IgD-negative memory B cell (primary cell): ENCODE measurements around the gene CCS. TPM values are rescaled to one million over a fixed set of nuclear protein-coding genes. Genes with fewer than 3 reads are reported as not detected.

Source experiments
- H3K27ac Mint-ChIP-seq, 3 donors: one replicate each; pipeline ENCODE4 v1.8.0; 2020 to 2022; ENCODE audit warnings: mild to moderate bottlenecking in 3 of 3, mixed read lengths in 3 of 3, moderate library complexity in 1 of 3
- H3K27me3 Mint-ChIP-seq: one replicate; pipeline ENCODE4 v1.8.0; 2021; ENCODE audit warnings: mixed read lengths
- H3K36me3 Mint-ChIP-seq: one replicate; pipeline ENCODE4 v1.8.0; 2020; ENCODE audit warnings: mild to moderate bottlenecking, mixed read lengths
- H3K4me1 Mint-ChIP-seq, 3 donors: one replicate each; pipeline ENCODE4 v1.8.0; 2020 to 2022; ENCODE audit warnings: mixed read lengths in 3 of 3, mild to moderate bottlenecking in 1 of 3
- H3K4me3 Mint-ChIP-seq, 4 donors: one replicate each; pipeline ENCODE4 v1.8.0; 2020 to 2022; ENCODE audit warnings: mild to moderate bottlenecking in 4 of 4, mixed read lengths in 4 of 4, moderate library complexity in 3 of 4
- H3K9me3 Mint-ChIP-seq, 3 donors: one replicate each; pipeline ENCODE4 v1.8.0; 2020 to 2021; ENCODE audit warnings: mixed read lengths in 3 of 3, mild to moderate bottlenecking in 1 of 3
- polyA plus RNA-seq: library from polyadenylated mRNA; unstranded; fragments of 300-500 nt; fragmentation: Illumina TruSeq; gene quantifications from one replicate; pipeline ENCODE4 v1.2.3, GENCODE V29; 2021

CCS gene
- polyA plus RNA-seq, 1 donor from 2014 or later = 74.7 TPM

DNA sequence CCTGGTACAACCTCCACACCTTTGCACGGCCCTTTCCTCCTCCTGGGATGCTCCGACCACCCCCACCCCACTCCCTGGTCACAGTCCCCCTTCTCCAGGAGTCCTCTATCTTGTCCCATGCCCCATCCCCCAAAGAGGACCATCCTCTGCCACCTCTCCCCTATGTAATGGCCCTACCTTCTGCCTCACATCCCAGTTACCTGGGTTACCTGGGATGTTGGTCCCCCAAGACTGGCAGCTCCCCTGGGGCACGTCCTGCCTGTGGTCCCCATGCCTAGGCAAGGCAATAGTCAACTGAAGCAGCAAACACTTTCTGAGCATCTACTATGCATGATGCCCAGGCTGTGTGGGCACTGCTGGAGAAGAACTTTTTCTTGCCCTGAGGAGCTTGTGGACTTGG lies 37.6 kb upstream of the CCS start:
- H3K27me3 Mint-ChIP-seq = peaks cover 7% of the 10 kb centered on the region
- no peak overlapping the region for H3K4me3 Mint-ChIP-seq
- H3K4me1 Mint-ChIP-seq = peaks cover 0 to 3% (median 0%) of the 10 kb centered on the region in 3 donors
- H3K27ac Mint-ChIP-seq = no peak overlapping the region
- H3K9me3 Mint-ChIP-seq = no peaks in the 10 kb centered on the region
- peaks cover 3% of the 10 kb centered on the region for H3K36me3 Mint-ChIP-seq

DNA sequence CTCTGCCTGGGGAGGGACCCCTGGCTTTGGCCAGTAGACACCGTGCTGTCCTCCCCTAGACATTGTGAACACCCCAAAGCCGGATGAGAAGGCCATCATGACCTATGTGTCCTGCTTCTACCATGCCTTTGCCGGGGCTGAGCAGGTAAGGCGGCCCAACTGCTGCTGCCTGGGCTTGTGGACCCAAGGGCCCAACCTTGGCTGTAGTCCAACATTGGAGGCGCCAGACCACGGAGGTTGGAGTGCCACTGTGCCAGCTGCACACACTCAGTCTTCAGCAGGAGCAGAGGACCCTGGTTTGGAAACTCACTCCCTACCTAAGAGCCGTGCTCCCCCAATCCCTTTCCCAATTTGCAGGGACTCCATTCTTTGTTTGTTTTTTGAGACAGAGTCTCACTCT lies 36.9 kb upstream of the CCS start:
- H3K4me1 Mint-ChIP-seq = peaks cover 0 to 2% (median 0%) of the 10 kb centered on the region in 3 donors
- H3K4me3 Mint-ChIP-seq = peak overlapping the region in 1 of 4 donors; percentile 5
- H3K27me3 Mint-ChIP-seq = peaks cover 12% of the 10 kb centered on the region
- peak overlapping the region in 1 of 3 donors; percentile 43 for H3K27ac Mint-ChIP-seq
- H3K9me3 Mint-ChIP-seq = no peaks in the 10 kb centered on the region
- H3K36me3 Mint-ChIP-seq = peaks cover 2% of the 10 kb centered on the region

GRCh38 chr11:66557733-66558326 lies 35.2 kb upstream of the CCS start:
- no peak overlapping the region for H3K4me3 Mint-ChIP-seq
- no peaks in the 10 kb centered on the region for H3K9me3 Mint-ChIP-seq
- H3K27ac Mint-ChIP-seq = no peak overlapping the region
- peaks cover 15% of the 10 kb centered on the region for H3K27me3 Mint-ChIP-seq
- peaks cover 2% of the 10 kb centered on the region for H3K36me3 Mint-ChIP-seq
- peaks cover 0 to 2% (median 0%) of the 10 kb centered on the region in 3 donors for H3K4me1 Mint-ChIP-seq

GRCh38 chr11:66559142-66559865 lies 33.7 kb upstream of the CCS start:
- Mint-ChIP-seq H3K4me1 (peaks cover 0 to 2% (median 0%) of the 10 kb centered on the region in 3 donors), H3K36me3 (peaks cover 2% of the 10 kb centered on the region), H3K9me3 (no peaks in the 10 kb centered on the region), H3K4me3 (no peak overlapping the region), H3K27me3 (peaks cover 15% of the 10 kb centered on the region), H3K27ac (no peak overlapping the region)

DNA sequence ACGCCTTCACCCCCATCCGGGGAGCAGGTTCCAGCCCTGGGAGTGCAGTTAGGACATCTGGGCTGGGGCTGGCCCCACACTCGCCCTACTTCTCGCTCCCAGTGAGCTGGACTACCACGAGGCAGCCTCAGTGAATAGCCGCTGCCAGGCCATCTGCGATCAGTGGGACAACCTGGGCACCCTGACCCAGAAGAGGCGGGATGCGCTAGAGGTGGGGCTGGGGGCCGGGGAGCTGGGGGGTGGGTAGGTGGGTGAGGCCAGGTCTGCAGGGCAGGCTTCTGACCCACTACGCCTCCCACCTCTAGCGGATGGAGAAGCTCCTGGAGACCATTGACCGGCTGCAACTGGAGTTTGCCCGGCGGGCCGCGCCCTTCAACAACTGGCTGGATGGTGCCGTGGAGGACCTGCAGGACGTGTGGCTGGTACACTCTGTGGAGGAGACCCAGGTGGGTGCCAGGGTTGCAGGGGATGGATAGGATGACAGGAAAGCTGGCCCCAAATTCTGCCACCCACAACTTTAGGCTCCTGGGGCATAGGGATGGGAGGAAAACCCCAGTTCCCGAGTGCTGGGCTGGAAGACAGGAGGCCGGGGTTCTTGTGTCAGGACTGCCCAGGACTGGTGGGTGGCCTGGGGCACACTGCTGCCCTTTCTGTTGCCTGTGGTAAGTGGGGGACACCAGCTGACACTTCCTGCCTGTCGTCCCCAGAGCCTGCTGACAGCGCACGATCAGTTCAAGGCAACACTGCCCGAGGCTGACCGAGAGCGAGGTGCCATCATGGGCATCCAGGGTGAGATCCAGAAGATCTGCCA lies 32.9 kb upstream of the CCS start:
- Mint-ChIP-seq H3K4me3 (no peak overlapping the region), H3K27ac (no peak overlapping the region), H3K36me3 (no peaks in the 10 kb centered on the region), H3K4me1 (no peaks in the 10 kb centered on the region), H3K27me3 (peaks cover 15% of the 10 kb centered on the region), H3K9me3 (no peaks in the 10 kb centered on the region)

DNA sequence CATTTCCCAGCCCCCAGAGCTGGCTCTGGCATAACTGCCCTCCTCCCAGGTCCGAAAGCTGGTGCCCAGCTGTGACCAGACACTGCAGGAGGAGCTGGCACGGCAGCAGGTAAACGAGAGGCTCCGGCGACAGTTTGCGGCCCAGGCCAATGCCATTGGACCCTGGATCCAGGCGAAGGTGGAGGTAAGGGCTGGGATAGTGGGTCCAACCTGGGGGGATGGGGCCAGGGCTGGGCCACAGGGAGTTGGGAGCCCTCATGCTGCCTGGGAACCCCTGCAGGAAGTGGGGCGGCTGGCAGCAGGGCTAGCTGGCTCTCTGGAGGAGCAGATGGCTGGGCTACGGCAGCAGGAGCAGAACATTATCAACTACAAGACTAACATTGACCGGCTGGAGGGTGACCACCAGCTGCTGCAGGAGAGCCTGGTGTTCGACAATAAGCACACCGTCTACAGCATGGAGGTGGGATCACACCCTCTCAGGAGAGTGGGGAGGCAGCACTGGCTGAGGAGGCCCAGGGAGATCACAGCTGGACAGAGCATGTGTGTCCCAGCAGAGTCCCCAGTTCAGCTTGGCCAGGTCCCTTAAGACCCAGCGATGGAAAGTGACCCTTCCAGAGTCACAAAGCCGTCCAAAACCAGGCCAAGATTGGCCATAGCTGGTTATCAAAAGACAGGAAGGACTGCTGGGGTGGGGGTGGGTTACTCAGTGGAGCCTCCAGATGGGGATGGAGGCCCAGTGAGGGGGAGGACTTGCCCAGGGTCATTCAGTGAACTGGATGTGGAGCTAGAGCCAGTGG lies 31.6 kb upstream of the CCS start:
- Mint-ChIP-seq H3K4me3 (no peak overlapping the region), H3K9me3 (no peaks in the 10 kb centered on the region), H3K36me3 (no peaks in the 10 kb centered on the region), H3K27ac (peak overlapping the region in 1 of 3 donors; percentile 87), H3K27me3 (peaks cover 16% of the 10 kb centered on the region), H3K4me1 (no peaks in the 10 kb centered on the region)

- peak overlapping the region in 1 of 3 donors; percentile 87 for H3K27ac Mint-ChIP-seq
- H3K36me3 Mint-ChIP-seq = no peaks in the 10 kb centered on the region
- no peak overlapping the region for H3K4me3 Mint-ChIP-seq
- no peaks in the 10 kb centered on the region for H3K9me3 Mint-ChIP-seq
- peaks cover 16% of the 10 kb centered on the region for H3K27me3 Mint-ChIP-seq
- peaks cover 0 to 1% (median 0%) of the 10 kb centered on the region in 3 donors for H3K4me1 Mint-ChIP-seq
Observed at GRCh38 chr11:66561975-66562248, 31.1 kb upstream of the CCS start.

GRCh38 chr11:66562275-66562674 lies 30.7 kb upstream of the CCS start:
- H3K4me3 Mint-ChIP-seq = no peak overlapping the region
- H3K27me3 Mint-ChIP-seq = peaks cover 16% of the 10 kb centered on the region

DNA sequence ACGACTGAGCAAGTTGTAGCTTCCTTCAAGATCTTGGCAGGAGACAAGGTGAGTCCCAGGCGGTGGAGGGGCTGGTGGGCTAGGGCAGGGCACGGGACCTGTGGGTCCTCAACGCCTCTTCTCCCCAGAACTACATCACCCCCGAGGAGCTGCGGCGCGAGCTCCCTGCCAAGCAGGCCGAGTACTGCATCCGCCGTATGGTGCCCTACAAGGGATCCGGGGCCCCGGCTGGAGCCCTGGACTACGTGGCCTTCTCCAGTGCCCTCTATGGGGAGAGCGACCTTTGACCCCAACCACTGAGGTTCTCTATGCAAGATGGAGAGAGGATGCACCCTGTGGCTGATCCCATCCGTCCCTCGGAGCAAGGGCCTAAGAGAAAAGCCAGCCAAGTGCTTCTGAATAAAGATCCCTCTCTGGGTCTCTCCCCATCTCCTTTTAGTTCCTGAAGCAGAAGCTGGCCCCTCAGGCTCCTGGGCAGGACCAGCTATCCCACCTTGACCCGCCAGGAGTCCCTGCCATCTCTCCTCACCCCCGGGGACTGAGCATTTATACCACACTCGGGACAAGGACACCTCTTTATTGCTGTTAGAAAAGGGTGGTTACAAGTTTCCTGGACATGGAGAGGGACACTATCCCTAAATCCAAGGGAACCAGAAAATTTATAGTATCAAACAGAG lies 29.9 kb upstream of the CCS start:
- Mint-ChIP-seq H3K36me3 (no peaks in the 10 kb centered on the region), H3K9me3 (no peaks in the 10 kb centered on the region), H3K4me1 (peaks cover 0 to 1% (median 0%) of the 10 kb centered on the region in 3 donors)

More at GRCh38 chr11:66562275-66562674, 30.7 kb upstream of the CCS start:
- H3K9me3 Mint-ChIP-seq = no peaks in the 10 kb centered on the region
- H3K36me3 Mint-ChIP-seq = no peaks in the 10 kb centered on the region
- H3K4me1 Mint-ChIP-seq = peaks cover 0 to 1% (median 0%) of the 10 kb centered on the region in 3 donors
- H3K27ac Mint-ChIP-seq = no peak overlapping the region

DNA sequence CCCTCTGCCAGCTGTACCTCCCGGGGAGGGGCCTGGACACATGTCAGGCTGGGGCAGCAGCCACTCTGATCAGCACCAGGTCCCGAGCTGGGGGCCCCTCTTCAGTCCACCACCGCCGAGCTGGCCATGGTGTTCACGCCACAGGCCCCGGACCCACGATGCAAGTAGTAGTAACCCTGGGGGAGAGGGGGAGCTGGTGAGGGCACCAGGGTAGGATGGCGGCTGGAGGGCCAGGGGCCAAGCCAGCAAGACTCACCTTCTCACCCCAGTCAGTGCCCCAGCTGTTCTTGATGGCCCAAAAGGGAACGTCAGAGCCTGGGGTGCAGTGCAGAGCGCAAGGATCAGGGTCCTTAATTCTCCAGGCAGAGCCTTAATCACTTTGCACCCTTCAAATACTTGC lies 29.2 kb upstream of the CCS start:
- Mint-ChIP-seq H3K36me3 (no peaks in the 10 kb centered on the region), H3K4me3 (no peak overlapping the region), H3K4me1 (peaks cover 0 to 3% (median 2%) of the 10 kb centered on the region in 3 donors), H3K27ac (no peak overlapping the region), H3K9me3 (no peaks in the 10 kb centered on the region), H3K27me3 (peaks cover 15% of the 10 kb centered on the region)

More for the DNA sequence above, 29.9 kb upstream of the CCS start:
- H3K4me3 Mint-ChIP-seq = no peak overlapping the region
- H3K27me3 Mint-ChIP-seq = peaks cover 16% of the 10 kb centered on the region
- H3K27ac Mint-ChIP-seq = peak overlapping the region in 1 of 3 donors; percentile 8

GRCh38 chr11:66564538-66564937 lies 28.4 kb upstream of the CCS start:
- peaks cover 0 to 3% (median 2%) of the 10 kb centered on the region in 3 donors for H3K4me1 Mint-ChIP-seq
- no peak overlapping the region for H3K4me3 Mint-ChIP-seq
- H3K27ac Mint-ChIP-seq = peak overlapping the region in 1 of 3 donors; percentile 22
- no peaks in the 10 kb centered on the region for H3K36me3 Mint-ChIP-seq
- H3K27me3 Mint-ChIP-seq = peaks cover 13% of the 10 kb centered on the region
- H3K9me3 Mint-ChIP-seq = no peaks in the 10 kb centered on the region

DNA sequence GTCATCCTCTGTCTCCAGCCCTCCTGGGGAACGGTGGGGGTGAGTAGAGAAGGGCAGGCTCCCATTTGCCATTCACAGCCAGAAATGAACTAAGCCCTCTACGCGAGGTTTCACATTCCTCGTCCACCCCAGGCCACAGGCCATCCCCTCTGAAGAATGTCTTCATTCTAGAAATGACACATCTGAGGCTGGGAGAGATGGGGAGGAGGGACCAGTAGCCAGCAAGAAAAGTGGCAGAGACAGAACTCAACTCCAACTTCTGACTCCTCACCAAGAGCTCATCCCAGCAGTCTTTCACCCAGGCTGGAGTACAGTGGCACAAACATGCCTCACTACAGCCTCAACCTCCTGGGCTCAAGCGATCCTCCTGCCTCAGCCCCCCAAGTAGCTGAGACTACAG lies 28.0 kb upstream of the CCS start:
- Mint-ChIP-seq H3K4me1 (peaks cover 0 to 3% (median 2%) of the 10 kb centered on the region in 3 donors), H3K27ac (peak overlapping the region in 1 of 3 donors; percentile 22), H3K9me3 (no peaks in the 10 kb centered on the region), H3K27me3 (peaks cover 13% of the 10 kb centered on the region), H3K36me3 (no peaks in the 10 kb centered on the region), H3K4me3 (no peak overlapping the region)

DNA sequence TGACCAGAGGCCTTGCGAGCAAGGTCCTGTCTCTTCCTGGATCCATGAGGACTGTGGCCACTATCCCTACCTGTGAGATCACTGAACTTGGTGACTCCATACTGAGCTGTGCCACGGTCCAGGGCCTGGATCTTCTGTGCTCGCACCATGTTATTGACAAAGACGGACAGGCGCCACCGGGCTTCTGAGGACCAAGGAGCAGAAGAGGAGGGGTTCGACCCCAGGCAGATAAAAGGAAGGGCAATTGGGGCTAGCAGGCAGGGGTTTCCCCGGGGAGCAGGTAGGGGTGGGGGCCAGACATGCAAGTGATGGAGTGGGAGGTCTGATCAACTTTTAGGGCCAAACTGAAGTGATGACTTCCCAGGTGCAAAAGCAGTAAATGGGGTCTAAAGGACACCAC lies 26.8 kb upstream of the CCS start:
- Mint-ChIP-seq H3K4me1 (peaks cover 0 to 3% (median 2%) of the 10 kb centered on the region in 3 donors), H3K27me3 (peaks cover 6% of the 10 kb centered on the region), H3K36me3 (no peaks in the 10 kb centered on the region), H3K27ac (no peak overlapping the region), H3K9me3 (no peaks in the 10 kb centered on the region), H3K4me3 (peak overlapping the region in 1 of 4 donors; percentile 35)

DNA sequence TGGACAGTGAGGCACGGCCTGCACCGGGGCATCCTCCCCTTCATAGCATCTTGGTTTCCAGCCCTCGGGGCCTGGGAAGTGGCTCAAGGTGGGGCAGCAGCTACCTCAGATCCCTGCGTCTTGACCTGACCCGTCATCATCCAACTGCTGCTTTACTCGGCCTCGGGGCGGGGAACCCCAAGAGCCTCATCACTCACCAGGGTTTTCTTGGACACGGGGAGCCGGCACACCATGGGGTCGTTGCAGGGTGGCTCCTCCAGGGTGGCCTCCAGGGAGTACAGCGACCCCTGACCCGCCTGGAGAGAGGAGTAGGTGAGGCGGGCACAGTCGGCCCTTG lies 25.2 kb upstream of the CCS start:
- no peak overlapping the region for H3K27ac Mint-ChIP-seq
- H3K4me3 Mint-ChIP-seq = peak overlapping the region; percentile 63 to 85 (median 78)
- no peaks in the 10 kb centered on the region for H3K9me3 Mint-ChIP-seq
- H3K36me3 Mint-ChIP-seq = no peaks in the 10 kb centered on the region
- peaks cover 0 to 3% (median 2%) of the 10 kb centered on the region in 3 donors for H3K4me1 Mint-ChIP-seq
- peaks cover 4% of the 10 kb centered on the region for H3K27me3 Mint-ChIP-seq
